H1 (cell line): ENCODE measurements around the gene ARHGAP26. TPM values are rescaled to one million over a fixed set of nuclear protein-coding genes. Genes with fewer than 3 reads are reported as not detected.

Experiments
- GTF2F1 ChIP-seq: IDR thresholded peaks from 2 replicates; pipeline ENCODE4 v1.6.1; 2012; ENCODE audit warnings: low read depth, low read length, improper control_type of control experiment, borderline replicate concordance
- KDM1A ChIP-seq: fragments of 200-600, 300-600 bp; sonication (generic); IDR thresholded peaks from 2 replicates; pipeline ENCODE4 v1.7.1; 2016; ENCODE audit warnings: mild to moderate bottlenecking, low read length, borderline replicate concordance
- TCF12 ChIP-seq: IDR thresholded peaks from 2 replicates; pipeline ENCODE4 v1.6.1; 2011; ENCODE audit warnings: low read depth, mild to moderate bottlenecking, low read length
- polyA plus RNA-seq, 7 experiments: library from polyadenylated mRNA; depleted of rRNA in 3 of 7; stranded (reverse) in 5 of 7; unstranded in 2 of 7; fragments of >200 nt in 5 of 7; fragments of 200-250 nt in 2 of 7; gene quantifications; 1 replicate in 5 of 7; 2 replicates in 1 of 7; 4 replicates in 1 of 7; pipeline versions ENCODE4 v1.2.1 to v1.2.3, GENCODE V29; 2011 to 2013; ENCODE audit warnings: missing spikeins in 2 of 7, mixed read lengths in 2 of 7
- total RNA-seq: library from RNA; stranded (reverse); fragmentation: NEBNext Ultra II Directional; extraction: Animal tissue kit (Norgen Biotek cat#: 25700); gene quantifications from 2 replicates; pipeline ENCODE4 v1.2.1, GENCODE V29; 2021
- TF ChIP-seq, protein P1 (sequence below): IDR thresholded peaks from 2 replicates; pipeline ENCODE4 v1.6.1; 2012; ENCODE audit warnings: low read length, inconsistent platforms
- TF ChIP-seq, protein P2 (sequence below): fragments of 300-600 bp; sonication (generic); IDR thresholded peaks from 2 replicates; pipeline ENCODE4 v1.7.1; 2012; ENCODE audit warnings: low read length, moderate library complexity, mild to moderate bottlenecking, inconsistent platforms; ENCODE audit not compliant: insufficient replicate concordance

Gene ARHGAP26
- total and polyA plus RNA-seq, 2 of the 8 experiments (the other 6 are each of a cell fraction or from before 2014, with no cell fraction given) = 7.1 to 24.8 TPM

DNA sequence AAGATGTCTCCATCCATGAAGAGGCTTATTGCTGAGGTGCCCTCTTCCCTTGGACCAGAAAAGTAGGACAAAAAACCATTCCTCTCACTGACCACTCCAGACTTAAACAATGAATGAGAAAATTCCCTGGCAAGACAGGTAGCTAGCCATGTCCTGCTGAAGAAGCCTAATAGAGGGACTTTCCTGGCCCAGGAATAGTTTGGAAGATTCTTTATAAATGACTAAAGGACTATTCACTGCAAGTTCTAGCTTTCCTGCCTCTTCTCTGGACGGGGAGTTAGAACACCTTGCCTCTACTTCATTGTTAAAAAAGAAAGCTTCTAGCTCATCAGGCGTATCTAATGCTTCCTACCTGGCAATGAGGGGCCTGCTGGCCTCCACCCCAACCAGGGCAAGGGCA is 479.7 kb downstream of the ARHGAP26 start (continued):
- TF ChIP-seq GTF2F1 = no peak
- TF ChIP-seq, protein P1, sequence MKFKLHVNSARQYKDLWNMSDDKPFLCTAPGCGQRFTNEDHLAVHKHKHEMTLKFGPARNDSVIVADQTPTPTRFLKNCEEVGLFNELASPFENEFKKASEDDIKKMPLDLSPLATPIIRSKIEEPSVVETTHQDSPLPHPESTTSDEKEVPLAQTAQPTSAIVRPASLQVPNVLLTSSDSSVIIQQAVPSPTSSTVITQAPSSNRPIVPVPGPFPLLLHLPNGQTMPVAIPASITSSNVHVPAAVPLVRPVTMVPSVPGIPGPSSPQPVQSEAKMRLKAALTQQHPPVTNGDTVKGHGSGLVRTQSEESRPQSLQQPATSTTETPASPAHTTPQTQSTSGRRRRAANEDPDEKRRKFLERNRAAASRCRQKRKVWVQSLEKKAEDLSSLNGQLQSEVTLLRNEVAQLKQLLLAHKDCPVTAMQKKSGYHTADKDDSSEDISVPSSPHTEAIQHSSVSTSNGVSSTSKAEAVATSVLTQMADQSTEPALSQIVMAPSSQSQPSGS = no peak
- no peak for TF ChIP-seq KDM1A
- no peak for TF ChIP-seq TCF12
- TF ChIP-seq, protein P2, sequence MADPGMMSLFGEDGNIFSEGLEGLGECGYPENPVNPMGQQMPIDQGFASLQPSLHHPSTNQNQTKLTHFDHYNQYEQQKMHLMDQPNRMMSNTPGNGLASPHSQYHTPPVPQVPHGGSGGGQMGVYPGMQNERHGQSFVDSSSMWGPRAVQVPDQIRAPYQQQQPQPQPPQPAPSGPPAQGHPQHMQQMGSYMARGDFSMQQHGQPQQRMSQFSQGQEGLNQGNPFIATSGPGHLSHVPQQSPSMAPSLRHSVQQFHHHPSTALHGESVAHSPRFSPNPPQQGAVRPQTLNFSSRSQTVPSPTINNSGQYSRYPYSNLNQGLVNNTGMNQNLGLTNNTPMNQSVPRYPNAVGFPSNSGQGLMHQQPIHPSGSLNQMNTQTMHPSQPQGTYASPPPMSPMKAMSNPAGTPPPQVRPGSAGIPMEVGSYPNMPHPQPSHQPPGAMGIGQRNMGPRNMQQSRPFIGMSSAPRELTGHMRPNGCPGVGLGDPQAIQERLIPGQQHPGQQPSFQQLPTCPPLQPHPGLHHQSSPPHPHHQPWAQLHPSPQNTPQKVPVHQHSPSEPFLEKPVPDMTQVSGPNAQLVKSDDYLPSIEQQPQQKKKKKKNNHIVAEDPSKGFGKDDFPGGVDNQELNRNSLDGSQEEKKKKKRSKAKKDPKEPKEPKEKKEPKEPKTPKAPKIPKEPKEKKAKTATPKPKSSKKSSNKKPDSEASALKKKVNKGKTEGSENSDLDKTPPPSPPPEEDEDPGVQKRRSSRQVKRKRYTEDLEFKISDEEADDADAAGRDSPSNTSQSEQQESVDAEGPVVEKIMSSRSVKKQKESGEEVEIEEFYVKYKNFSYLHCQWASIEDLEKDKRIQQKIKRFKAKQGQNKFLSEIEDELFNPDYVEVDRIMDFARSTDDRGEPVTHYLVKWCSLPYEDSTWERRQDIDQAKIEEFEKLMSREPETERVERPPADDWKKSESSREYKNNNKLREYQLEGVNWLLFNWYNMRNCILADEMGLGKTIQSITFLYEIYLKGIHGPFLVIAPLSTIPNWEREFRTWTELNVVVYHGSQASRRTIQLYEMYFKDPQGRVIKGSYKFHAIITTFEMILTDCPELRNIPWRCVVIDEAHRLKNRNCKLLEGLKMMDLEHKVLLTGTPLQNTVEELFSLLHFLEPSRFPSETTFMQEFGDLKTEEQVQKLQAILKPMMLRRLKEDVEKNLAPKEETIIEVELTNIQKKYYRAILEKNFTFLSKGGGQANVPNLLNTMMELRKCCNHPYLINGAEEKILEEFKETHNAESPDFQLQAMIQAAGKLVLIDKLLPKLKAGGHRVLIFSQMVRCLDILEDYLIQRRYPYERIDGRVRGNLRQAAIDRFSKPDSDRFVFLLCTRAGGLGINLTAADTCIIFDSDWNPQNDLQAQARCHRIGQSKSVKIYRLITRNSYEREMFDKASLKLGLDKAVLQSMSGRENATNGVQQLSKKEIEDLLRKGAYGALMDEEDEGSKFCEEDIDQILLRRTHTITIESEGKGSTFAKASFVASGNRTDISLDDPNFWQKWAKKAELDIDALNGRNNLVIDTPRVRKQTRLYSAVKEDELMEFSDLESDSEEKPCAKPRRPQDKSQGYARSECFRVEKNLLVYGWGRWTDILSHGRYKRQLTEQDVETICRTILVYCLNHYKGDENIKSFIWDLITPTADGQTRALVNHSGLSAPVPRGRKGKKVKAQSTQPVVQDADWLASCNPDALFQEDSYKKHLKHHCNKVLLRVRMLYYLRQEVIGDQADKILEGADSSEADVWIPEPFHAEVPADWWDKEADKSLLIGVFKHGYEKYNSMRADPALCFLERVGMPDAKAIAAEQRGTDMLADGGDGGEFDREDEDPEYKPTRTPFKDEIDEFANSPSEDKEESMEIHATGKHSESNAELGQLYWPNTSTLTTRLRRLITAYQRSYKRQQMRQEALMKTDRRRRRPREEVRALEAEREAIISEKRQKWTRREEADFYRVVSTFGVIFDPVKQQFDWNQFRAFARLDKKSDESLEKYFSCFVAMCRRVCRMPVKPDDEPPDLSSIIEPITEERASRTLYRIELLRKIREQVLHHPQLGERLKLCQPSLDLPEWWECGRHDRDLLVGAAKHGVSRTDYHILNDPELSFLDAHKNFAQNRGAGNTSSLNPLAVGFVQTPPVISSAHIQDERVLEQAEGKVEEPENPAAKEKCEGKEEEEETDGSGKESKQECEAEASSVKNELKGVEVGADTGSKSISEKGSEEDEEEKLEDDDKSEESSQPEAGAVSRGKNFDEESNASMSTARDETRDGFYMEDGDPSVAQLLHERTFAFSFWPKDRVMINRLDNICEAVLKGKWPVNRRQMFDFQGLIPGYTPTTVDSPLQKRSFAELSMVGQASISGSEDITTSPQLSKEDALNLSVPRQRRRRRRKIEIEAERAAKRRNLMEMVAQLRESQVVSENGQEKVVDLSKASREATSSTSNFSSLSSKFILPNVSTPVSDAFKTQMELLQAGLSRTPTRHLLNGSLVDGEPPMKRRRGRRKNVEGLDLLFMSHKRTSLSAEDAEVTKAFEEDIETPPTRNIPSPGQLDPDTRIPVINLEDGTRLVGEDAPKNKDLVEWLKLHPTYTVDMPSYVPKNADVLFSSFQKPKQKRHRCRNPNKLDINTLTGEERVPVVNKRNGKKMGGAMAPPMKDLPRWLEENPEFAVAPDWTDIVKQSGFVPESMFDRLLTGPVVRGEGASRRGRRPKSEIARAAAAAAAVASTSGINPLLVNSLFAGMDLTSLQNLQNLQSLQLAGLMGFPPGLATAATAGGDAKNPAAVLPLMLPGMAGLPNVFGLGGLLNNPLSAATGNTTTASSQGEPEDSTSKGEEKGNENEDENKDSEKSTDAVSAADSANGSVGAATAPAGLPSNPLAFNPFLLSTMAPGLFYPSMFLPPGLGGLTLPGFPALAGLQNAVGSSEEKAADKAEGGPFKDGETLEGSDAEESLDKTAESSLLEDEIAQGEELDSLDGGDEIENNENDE = no peak
